Nephron (organoid): ENCODE measurements around the gene ANTXR2.

Experiments used
- H3K27ac Mint-ChIP-seq, 3 experiments: 2 replicates each; pipeline ENCODE4 v1.8.0; 2020; ENCODE audit warnings: mixed read lengths in 3 of 3, mild to moderate bottlenecking in 2 of 3, moderate library complexity in 1 of 3
- H3K27me3 Mint-ChIP-seq: 2 replicates; pipeline ENCODE4 v1.8.0; 2021; ENCODE audit warnings: low read depth, mild to moderate bottlenecking, moderate library complexity, mixed read lengths
- H3K36me3 Mint-ChIP-seq: 2 replicates; pipeline ENCODE4 v1.8.0; 2020; ENCODE audit warnings: low read depth, mixed read lengths
- H3K4me1 Mint-ChIP-seq: 2 replicates; pipeline ENCODE4 v1.8.0; 2020; ENCODE audit warnings: mixed read lengths
- H3K4me3 Mint-ChIP-seq, 3 experiments: 2 replicates each; pipeline ENCODE4 v1.8.0; 2020; ENCODE audit warnings: mild to moderate bottlenecking in 3 of 3, mixed read lengths in 3 of 3, moderate library complexity in 2 of 3
- H3K9me3 Mint-ChIP-seq: 2 replicates; pipeline ENCODE4 v1.8.0; 2020; ENCODE audit warnings: mixed read lengths
- CTCF ChIP-seq, 3 experiments: fragments of 200-600 bp; sonication (generic); IDR thresholded peaks; one replicate each; pipeline ENCODE4 v1.5.0; 2021; ENCODE audit warnings: antibody characterized with exemption in 3 of 3; ENCODE audit not compliant: unreplicated experiment in 3 of 3

Gene ANTXR2

GRCh38 chr4:79874197-79874596, 198.8 kb downstream of the ANTXR2 start:
- no peaks in the 10 kb centered on the region for H3K36me3 Mint-ChIP-seq
- no peaks in the 10 kb centered on the region for H3K4me1 Mint-ChIP-seq
- no peak overlapping the region for H3K4me3 Mint-ChIP-seq
- H3K27ac Mint-ChIP-seq = no peak overlapping the region
- TF ChIP-seq CTCF (IDR thresholded peaks at IDR 0.05; ENCODE audit: unreplicated experiment in 3 of 3) = no peak
- peaks cover 3% of the 10 kb centered on the region for H3K9me3 Mint-ChIP-seq
- no peaks in the 10 kb centered on the region for H3K27me3 Mint-ChIP-seq

GRCh38 chr4:79872738-79873137, 200.3 kb downstream of the ANTXR2 start:
- no peak for TF ChIP-seq CTCF (IDR thresholded peaks at IDR 0.05; ENCODE audit: unreplicated experiment in 3 of 3)
- Mint-ChIP-seq H3K4me1 (no peaks in the 10 kb centered on the region), H3K27me3 (no peaks in the 10 kb centered on the region), H3K9me3 (peaks cover 3% of the 10 kb centered on the region), H3K36me3 (no peaks in the 10 kb centered on the region), H3K4me3 (no peak overlapping the region), H3K27ac (no peak overlapping the region)

- H3K9me3 Mint-ChIP-seq = peaks cover 3% of the 10 kb centered on the region
- no peak overlapping the region for H3K27ac Mint-ChIP-seq
- no peak overlapping the region for H3K4me3 Mint-ChIP-seq
- H3K27me3 Mint-ChIP-seq = no peaks in the 10 kb centered on the region
- H3K4me1 Mint-ChIP-seq = no peaks in the 10 kb centered on the region
- no peak for TF ChIP-seq CTCF (IDR thresholded peaks at IDR 0.05; ENCODE audit: unreplicated experiment in 3 of 3)
- H3K36me3 Mint-ChIP-seq = no peaks in the 10 kb centered on the region
Observed at GRCh38 chr4:79871961-79872360, 201.1 kb downstream of the ANTXR2 start.

- Mint-ChIP-seq H3K27ac (no peak overlapping the region), H3K9me3 (peaks cover 3% of the 10 kb centered on the region), H3K4me3 (no peak overlapping the region), H3K36me3 (no peaks in the 10 kb centered on the region), H3K4me1 (no peaks in the 10 kb centered on the region), H3K27me3 (no peaks in the 10 kb centered on the region)
- no peak for TF ChIP-seq CTCF (IDR thresholded peaks at IDR 0.05; ENCODE audit: unreplicated experiment in 3 of 3)
Observed at GRCh38 chr4:79869597-79870237, 203.3 kb downstream of the ANTXR2 start.

- Mint-ChIP-seq H3K9me3 (peaks cover 3% of the 10 kb centered on the region), H3K4me1 (peaks cover 5% of the 10 kb centered on the region), H3K36me3 (no peaks in the 10 kb centered on the region), H3K27ac (no peak overlapping the region), H3K4me3 (no peak overlapping the region), H3K27me3 (no peaks in the 10 kb centered on the region)
- no peak for TF ChIP-seq CTCF (IDR thresholded peaks at IDR 0.05; ENCODE audit: unreplicated experiment in 3 of 3)
Observed at GRCh38 chr4:79865201-79865597, 207.8 kb downstream of the ANTXR2 start.

GRCh38 chr4:79864500-79865200, 208.4 kb downstream of the ANTXR2 start:
- Mint-ChIP-seq H3K4me1 (peaks cover 5% of the 10 kb centered on the region), H3K9me3 (no peaks in the 10 kb centered on the region), H3K4me3 (no peak overlapping the region), H3K36me3 (no peaks in the 10 kb centered on the region), H3K27me3 (no peaks in the 10 kb centered on the region), H3K27ac (peak overlapping the region in 1 of 3 experiments; percentile 51)
- no peak for TF ChIP-seq CTCF (IDR thresholded peaks at IDR 0.05; ENCODE audit: unreplicated experiment in 3 of 3)
